ENCODE measurements around the gene SAYSD1.

The SAYSD1 gene

DNA sequence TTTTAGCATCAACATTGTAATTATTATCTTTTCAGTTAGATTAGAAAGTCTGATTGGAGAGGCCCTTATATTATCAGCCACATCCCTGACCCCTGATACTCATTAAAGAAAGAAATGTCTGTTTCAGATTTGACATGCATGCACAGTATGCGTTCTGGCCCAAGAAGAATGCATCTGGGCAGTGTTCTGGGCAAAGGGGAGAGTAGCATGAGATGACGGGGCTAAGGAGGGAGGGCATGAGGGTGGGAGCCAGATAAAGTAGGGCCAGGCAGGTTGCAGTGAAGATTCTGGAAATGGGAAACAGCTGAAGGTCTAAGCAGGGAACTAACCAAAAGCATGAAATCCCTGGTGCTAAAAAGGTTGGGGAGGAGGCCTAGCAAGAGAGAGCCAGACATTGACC lies 7.3 kb downstream of the SAYSD1 start:
- DNase-seq, result no peak

DNA sequence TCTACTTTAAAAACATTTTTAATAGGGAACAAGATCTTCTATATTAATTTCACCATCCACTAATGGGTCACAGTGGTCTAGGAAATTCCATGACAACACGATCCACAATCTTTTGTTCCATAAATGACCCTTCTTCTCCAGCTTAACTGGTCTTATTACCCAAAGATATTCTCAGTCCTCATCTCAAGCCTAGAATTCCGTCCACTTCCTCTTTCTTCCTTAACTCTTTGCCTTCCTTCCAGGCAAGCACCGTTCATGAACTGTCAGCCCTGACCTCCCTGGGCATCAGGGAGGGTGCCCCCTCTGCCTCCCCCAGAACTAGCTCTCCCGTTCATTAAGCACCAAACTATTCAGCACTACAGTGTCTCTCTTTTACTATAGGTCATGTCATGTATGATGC lies 8.0 kb downstream of the SAYSD1 start:
- DNase-seq, result no peak

- no peak for DNase-seq
Observed at GRCh38 chr6:39104528-39104927, 10.5 kb downstream of the SAYSD1 start.

DNA sequence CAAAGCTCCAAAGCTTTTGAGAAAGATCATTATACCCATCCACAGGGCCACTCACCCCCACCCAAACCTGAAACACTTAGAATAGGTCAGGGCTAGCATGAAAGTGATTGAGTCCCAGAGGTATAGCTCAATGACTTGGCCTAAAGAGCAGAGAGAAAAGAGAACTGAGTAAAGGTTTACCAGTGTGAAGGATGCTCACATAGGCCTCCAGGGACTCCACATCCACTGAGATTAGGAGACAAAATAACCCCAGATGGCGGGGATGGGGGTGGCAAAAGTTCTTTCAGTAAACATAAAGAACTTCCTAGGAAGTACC lies 12.2 kb downstream of the SAYSD1 start:
- no peak for DNase-seq

DNA sequence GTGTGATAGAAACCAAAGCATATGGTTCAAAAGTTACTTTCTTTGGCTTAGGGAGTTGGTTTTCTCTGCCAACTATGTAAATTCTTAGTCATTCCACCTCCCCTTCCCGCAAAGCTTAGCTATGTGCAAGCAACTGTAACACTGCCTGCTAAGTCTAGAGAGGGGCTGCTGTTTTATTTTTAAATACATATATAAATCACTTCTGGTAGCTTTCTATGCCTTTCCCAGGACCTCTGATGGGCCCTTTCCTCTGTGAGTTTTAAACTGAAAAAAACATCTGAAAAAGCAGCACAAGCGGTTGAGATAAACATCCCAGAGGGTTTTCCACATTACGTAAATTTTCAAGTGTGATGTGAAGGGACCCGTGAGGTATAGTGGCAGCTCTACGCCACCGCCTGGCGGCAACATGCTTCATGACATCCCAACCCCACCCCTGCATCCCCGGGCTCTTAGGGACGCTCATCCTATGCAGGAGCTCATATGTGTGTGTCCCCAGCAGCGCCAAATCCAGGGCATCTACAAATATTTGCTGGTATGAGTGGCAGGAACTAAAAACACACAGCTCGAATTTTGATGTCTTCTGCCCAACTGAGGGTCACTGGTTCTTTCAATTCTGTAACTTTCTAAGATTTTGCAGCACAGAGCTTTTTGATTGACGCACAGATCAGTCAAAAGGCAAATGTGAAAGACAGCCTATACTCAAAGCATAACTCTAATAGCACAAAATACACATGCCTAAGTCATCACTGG lies 12.7 kb downstream of the SAYSD1 start:
- no peak for DNase-seq

DNA sequence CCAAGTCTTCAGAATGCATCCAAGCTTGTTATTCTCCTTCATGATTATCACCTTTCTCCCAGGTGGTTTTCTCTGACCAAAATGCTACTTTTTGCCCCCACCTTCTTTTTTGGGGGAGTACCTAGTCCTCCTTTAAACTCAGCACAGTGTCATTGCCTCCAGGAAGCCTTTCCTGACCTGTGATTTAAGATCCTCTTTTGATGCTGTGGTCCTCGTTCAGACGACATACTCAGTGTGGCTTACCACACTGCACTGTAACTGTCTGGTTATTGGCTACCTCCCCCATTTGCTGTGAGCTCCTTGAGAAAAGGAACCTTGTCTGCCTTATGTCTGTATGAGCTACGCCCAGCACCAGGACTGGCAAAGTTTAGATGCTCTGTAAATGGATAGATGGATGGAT lies 14.6 kb downstream of the SAYSD1 start:
- no peak for DNase-seq

DNA sequence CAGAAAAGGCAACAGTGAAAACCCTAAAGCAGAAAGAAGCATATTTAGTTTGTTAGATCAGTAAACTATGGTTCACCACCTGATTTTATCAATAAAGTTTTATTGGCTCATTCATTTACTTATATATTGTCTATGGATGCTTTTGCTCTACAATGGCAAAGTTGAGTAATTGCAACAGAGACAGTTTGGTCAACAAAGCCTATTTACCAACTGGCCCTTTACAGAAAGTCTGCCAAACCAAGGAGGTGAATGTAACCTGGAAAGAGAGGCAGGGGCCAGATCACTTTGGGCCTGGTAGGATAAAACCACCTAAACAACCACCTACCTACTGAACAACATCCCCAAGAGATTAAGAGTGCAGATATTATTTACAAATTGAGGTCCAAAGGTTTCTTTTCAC lies 19.4 kb downstream of the SAYSD1 start:
- no peak for DNase-seq

GRCh38 chr6:39093149-39093708 lies 21.8 kb downstream of the SAYSD1 start:
- DNase-seq, result no peak

GRCh38 chr6:39092124-39092523 lies 22.9 kb downstream of the SAYSD1 start:
- peak; percentile 6 for DNase-seq

DNA sequence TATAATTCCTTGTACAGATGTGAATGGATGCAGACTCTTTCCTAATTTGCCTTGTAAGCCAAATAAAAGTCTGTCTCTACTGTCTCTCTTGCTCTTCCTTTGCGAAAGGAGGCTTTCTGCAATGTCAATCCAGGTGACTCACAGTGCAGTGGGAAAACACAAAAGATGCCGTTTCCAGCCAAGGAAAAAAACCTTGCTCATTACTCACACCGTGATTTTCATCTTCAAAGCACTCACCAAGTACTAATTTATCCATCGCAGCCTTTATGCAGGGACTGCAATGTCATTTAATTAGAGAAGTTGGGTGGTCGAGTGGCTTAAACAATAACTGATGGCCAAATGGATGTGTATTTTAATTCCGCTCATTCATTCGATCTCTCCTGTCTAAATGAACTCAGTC lies 23.8 kb downstream of the SAYSD1 start:
- no peak for DNase-seq

DNA sequence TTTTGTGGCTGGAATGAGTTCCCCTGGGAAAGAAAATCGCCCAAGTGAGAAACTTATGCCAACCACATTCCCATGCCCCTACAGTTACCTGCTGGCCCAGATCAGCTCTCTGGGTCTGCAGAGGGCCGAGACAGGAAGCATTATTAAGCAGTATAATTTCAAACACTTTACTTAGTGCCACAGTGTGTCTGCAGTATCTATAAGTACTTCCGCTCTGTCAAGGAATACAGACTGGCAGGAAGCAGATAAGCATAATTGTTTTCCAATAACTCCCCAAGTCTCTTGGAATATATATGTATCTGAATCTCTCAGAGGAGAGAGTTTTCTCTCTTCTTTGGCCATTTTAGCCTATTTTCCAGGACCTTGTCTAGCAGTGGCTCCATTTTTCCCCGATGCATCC lies 24.9 kb downstream of the SAYSD1 start:
- no peak for DNase-seq

GRCh38 chr6:39088331-39088730 lies 26.7 kb downstream of the SAYSD1 start:
- no peak for DNase-seq

- DNase-seq, result no peak
Observed at GRCh38 chr6:39087197-39087596, 27.8 kb downstream of the SAYSD1 start.

DNA sequence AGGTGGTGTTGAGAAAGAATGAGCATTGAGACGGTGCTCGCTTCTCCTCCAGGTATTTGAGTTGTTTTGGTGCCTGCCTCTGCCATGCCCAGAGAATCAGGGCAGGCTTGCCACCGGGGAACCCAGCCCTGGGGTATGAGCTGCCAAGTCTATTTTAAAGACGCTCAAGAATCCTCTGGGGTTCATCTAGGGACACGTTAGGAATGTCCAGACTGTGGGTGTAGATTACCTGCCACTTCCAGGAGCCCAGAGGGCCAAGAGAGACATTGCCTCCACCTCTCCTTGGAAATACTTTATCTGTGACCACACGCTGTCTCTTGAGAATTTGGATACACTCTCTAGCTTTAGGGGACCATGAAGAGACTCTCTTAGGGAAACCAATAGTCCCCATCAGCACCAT lies 28.3 kb downstream of the SAYSD1 start:
- DNase-seq, result no peak

DNA sequence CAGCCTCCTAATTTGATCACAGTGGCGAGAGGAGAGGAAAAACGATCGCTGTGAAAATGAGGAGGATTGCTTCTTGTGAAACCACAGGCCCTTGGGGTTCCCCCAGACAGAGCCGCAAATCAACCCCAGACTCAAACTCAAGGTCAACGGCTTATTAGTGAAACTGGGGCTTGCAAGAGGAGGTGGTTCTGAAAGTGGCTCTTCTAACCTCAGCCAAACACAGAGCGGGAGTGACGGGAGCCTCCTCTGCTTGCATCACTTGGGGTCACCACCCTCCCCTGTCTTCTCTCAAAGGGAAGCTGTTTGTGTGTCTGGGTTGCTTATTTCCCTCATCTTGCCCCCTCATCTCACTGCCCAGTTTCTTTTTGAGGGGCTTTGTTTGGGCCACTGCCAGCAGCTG lies 28.7 kb downstream of the SAYSD1 start:
- DNase-seq, result no peak

DNA sequence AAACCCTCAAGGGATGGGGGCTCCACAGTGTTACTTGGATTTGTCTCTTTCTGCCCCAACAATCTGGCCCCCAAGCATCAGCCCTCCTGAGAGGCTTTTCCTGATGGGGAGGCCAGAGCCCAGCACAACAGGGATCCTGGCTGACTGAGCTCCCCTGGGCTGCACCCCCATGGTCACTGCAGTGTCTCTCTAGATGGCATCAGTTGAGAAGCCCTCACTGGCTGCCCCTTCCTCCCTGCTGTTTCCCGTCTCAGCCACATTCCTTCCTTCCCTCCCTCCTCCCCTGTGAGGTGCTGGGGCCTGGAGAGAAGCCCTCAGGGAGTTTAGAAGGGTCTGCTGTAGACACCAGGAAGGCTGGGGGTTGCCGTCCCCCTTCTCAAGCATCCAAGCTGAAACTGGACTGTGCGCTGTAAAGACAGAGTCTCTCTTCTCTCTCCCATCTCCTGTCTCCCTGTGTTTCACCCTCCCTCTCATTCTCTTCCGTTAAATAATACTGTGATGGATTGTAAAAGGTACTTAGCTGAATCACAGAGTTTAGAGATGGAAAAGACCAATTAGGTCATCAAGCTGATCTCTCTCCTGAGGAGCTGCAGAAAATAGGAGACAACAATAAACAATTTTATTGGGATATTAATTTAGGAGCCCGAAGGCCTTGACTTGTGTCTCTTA lies 29.7 kb downstream of the SAYSD1 start:
- no peak for DNase-seq

GRCh38 chr6:39084506-39084905 lies 30.5 kb downstream of the SAYSD1 start:
- no peak for DNase-seq

GRCh38 chr6:39083231-39083634 lies 31.8 kb downstream of the SAYSD1 start:
- DNase-seq, result peak; percentile 18

GRCh38 chr6:39082310-39082709 lies 32.7 kb downstream of the SAYSD1 start:
- no peak for DNase-seq

GRCh38 chr6:39080246-39080875 lies 34.6 kb downstream of the SAYSD1 start:
- no peak for DNase-seq

- DNase-seq, result no peak
Observed at GRCh38 chr6:39079197-39080125, 35.5 kb downstream of the SAYSD1 start.

DNA sequence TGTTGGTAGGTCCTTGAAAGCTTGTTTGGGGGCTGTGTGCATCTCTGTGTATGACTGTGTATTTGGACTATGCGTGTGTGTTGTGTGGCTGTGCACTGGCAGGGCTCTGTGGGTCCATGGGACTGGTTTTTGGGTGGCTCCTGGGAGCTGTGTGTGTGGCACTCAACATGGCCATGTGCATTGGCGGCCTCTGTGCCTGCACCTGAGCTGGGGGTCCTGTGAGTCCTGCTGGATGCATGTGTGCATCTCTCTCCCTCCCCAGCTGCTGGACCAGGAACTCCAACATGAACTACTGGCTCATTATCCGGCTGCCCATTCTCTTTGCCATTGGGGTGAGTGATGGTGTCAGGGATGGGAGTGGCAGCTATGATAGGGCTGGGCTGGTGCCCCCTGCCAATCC lies 36.3 kb downstream of the SAYSD1 start:
- DNase-seq, result no peak
